Thyroid gland (tissue), 4 donors: ENCODE data around the gene TMEM217.
"Not testable (repeated sequence)": the region's sequence is repeated elsewhere in the genome, so short reads cannot be mapped to it uniquely, and the experiment has no call there.

Experiments
- CTCF ChIP-seq, 6 experiments: fragments of 200-600 bp in 3 of 6; fragments of 450-650 bp in 3 of 6; sonication (generic) in 3 of 6; IDR thresholded peaks; one replicate each; pipeline ENCODE4 v1.5.1; 2016 to 2019; ENCODE audit warnings: antibody characterized with exemption in 6 of 6, mild to moderate bottlenecking in 2 of 6, inconsistent platforms in 1 of 6, moderate library complexity in 1 of 6
- POLR2A ChIP-seq, 2 donors: fragments of 450-650 bp; IDR thresholded peaks; one replicate each; pipeline ENCODE4 v1.6.1; 2017; ENCODE audit warnings: antibody characterized with exemption in 2 of 2, mild to moderate bottlenecking in 2 of 2, moderate library complexity in 1 of 2

DNA sequence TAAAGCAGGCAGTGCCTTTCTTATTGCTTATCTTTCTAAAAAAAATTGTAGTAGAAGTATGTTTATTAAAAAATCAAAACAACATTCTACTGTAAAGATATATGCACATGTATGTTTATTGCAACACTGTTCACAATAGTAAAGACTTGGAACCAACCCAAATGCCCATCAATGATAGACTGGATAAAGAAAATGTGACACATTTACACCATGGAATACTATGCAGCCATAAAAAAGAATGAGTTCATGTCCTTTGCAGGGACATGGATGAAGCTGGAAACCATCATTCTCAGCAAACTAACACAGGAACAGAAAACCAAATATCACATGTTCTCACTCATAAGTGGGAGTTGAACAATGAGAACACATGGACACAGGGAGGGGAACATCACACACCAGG lies 39.7 kb upstream of the TMEM217 start:
- not testable (repeated sequence) for TF ChIP-seq CTCF, POLR2A (IDR thresholded peaks at IDR 0.05)
